ENCODE results near the gene RNF183.

The RNF183 gene, protein sequence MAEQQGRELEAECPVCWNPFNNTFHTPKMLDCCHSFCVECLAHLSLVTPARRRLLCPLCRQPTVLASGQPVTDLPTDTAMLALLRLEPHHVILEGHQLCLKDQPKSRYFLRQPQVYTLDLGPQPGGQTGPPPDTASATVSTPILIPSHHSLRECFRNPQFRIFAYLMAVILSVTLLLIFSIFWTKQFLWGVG

GRCh38 chr9:113302792-113303418 lies at the start of gene RNF183:
RNF183 (minus strand) TSS chr9:113303376; CDS start chr9:113298184, 5,192 bp downstream.
- no peak for DNase-seq

DNA sequence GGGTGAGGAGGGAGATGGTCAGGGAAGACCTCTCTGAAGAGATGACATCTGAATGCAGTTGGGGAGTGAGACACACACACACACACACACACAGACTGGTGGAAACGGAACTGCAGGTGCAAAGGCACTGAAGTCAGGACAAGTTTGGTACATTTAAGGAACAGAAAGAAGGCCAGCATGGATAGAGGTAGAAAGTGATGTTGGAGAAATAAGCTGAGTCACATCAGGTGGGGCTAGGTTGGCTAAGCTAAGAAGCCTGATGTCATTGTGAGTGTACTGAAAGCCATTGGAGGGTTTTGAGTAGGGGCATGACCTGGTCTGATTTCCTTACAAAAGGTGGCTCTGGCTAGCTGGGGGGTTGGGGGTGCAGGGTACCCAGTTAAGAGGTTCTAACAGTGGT lies 49.2 kb upstream of the RNF183 start:
- DNase-seq: no peak

- DNase-seq: no peak
Observed at GRCh38 chr9:113352006-113352405, 48.8 kb upstream of the RNF183 start.

GRCh38 chr9:113350937-113351336 lies 47.8 kb upstream of the RNF183 start:
- peak; percentile 34 to 48 for DNase-seq

DNA sequence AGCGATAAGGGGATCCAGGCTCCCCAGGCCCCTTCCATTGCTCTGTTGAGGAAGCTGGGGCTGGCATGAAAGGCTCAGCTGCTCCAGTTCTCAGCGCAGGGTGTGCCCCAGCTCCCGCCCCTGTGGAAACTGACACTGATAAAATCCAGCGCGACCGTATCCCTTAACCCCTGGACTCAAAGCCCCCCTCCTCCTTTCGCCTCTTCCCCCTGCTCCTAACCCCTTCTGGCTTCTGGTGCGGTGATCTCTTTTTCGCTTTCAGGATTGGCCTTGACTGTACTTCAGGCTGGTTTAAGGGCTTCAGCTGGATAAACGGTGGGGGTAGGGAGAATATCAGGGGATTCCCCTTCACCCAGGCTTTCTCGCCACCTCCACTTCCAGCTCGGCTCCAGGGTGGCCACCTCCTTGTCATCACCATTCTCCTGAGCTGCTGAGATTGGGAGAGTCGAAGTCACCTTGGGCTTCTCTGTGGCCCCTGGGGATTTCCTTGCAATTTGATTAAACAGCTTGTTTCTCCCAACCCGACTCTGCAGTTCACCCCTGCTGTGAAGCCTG lies 47.0 kb upstream of the RNF183 start:
- no peak for DNase-seq

DNA sequence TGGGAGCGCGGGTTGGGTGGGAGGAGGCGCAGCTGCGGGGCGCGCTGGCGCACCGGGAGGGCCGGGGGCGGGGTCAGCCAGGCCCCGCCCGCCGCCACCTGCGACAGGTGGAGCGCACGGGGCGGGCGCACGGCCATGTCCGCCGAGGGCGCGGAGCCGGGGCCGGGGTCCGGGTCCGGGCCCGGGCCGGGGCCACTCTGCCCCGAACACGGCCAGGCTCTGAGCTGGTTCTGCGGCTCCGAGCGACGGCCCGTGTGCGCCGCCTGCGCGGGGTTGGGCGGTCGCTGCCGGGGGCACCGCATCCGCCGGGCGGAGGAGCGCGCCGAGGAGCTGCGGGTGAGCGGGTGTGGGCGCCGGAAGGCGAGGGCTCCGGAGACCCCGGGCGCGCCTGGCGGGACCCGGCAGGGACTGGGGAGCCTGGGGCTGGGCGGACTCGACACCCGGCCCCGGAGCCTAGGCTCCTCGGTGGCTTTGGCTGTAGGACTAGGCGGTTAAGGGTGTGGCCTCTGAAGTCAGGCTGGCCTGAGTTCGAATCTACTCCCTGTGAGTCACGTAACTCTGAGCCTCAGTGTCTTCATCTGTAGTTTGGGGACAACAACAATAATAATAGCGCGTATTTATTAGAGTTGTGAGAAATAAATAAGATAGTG lies 46.4 kb upstream of the RNF183 start, which contains the start of gene BSPRY:
BSPRY (plus strand) TSS at position 97 of the 650 bp plus-strand sequence; CDS start at position 136, 39 bp downstream.
- no peak for DNase-seq

DNA sequence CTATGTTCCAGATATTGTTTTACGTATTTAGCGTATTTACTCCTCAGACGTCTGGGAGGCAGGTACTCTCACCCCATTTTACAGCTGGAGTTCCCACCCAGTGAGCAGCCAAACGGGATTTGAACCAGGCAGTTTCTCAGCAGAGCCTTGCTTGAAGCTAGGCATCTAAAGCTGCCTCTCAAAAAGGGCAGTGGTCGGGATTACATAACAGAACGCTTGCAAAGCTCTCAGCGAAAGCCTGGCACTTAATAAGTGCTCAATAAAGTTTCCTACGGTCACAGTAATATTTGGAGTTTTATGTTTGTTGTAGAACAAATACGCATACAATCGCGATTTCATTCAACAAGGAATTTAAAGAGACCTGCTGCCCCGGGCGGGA lies 45.9 kb upstream of the RNF183 start:
- DNase-seq: no peak

GRCh38 chr9:113348437-113348836 lies 45.3 kb upstream of the RNF183 start:
- peak in 1 of 2 donors; percentile 37 for DNase-seq

DNA sequence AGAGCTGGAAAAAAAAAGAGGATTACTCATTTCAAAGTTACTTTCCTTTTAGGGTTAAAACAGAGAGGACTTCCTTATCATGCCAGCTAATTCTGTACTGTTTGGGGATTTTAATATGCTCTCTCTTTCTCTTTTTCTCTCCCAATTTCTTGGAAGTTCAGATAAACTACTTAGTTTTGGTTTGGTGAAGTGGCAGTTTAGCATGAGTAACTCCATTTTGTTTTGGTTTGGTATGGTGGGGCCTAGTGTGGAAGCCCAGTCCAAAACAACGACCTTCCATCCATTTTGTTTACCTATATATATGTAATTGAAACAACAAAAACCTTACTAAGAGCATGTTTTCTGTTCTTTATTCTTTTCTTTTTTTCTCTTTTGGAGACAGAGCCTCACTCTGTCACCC lies 42.5 kb upstream of the RNF183 start:
- DNase-seq: no peak

- DNase-seq: no peak
Observed at GRCh38 chr9:113345190-113345589, 42.0 kb upstream of the RNF183 start.

DNA sequence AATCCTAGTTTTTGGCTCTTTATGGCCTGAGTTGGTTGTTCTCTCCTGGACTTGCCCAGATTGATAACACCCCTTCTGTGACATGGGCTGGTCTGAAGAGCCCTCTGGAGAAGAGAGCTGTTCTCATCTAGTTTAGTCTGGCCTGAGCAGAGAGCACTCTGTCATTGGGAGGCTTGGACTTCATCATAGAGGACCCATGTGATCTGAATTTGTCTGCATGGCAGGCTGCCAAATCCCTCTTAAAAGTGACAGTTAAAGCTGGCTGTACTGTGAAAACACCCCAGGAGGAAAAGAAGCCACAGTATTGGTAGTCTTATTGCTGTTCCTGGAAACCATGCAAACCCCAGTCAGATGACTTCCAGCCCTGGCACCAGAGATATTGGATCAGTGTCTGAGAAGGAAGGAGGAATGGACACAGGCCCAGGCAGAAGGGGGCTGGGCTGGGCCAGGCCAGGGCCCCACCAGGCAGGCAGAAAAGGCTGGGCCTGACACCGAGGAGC lies 40.6 kb upstream of the RNF183 start:
- DNase-seq: peak in 1 of 2 donors; percentile 31

- no peak for DNase-seq
Observed at GRCh38 chr9:113341712-113342410, 38.7 kb upstream of the RNF183 start.

DNA sequence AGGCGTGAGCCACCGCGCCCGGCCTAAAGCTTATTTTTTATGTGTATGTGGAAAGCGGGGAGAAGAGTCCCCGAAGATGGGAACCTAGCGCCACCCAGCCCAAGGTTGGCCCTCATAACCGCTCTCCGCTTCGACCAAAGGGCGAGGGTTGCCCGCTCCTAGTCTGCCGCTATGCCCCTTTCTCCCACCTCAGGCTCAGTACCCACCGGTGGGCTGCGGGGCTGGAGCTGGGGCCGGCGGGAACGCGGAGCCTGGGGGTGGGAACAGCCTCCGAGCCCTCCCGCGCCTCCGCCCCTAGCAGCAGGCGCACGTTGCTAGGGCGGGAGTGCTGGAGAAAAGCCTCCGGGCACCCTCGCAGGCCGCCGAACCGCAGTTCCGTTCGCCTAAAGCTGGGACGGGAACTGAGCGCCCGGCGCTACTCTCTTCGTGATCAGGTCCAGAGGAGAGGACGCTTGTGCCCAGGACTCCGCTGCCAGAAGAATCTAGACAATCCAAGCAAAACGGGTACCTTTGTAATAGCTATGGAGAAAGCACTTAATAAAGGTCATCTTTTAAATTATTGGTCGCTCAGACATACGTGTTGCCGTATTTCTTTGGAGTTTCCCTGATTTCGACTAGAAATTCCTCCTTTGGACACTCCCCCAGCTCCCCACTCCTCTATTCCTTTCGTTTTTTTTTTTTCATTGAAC lies 37.0 kb upstream of the RNF183 start, which contains the start of gene WDR31:
WDR31 (minus strand) TSS at position 265 of the 689 bp plus-strand sequence. CDS start 8,253 bp downstream, outside the sequence.
- DNase-seq: peak; percentile 74 to 88

- no peak for DNase-seq
Observed at GRCh38 chr9:113337714-113338113, 34.5 kb upstream of the RNF183 start.

DNA sequence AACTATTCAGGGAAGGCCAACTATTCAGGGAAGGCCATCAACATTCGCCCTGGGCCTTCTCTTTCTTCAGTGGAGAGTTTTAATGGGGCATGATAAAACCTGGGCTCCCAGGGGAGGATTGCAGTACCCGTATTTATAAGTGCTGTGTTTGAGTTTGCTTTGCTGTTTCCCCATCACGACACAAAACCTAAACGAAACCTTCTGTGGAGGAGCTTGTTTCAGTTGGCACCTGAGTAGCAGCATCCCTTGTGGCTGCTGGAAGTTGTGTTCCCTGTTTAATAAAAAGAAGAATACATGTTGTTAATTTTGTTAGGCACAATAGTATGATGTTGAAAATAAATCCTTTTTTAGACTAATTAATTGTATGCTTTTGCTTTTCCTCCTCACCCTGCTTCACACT lies 28.6 kb upstream of the RNF183 start:
- DNase-seq: no peak

DNA sequence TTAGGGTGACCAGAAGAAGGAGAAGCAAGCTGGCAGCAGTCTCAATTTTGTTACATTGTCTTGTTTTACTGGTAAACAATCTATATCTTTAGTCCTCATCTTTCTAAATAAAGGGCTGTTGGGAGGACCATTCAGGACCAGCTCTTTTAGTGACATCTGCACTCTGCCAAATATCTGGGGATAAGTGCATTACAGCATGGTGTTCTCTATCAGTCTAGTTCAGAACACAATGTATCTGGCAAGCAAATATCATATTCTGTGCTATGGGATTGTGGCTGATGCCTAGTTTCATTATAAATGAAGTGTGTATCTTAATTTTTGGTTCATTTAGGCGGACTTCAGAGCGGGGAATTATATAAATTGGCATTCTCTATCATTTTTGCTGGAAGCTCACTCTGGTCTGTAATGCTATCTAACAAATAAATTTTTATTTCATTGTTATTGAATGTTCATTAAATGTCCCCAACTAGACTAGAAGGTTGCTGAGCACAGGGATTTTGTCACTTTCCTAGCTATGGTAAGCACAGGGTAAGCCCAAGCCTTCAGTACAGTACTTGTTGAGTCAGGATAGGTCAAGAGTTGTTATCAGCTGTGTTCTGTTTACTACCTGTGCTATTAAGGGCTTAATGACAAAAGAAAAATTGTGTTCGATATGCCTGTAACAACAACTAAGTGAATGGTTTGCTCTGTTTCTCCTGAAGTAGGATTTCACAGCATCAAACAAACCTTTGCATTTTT lies 25.0 kb upstream of the RNF183 start:
- DNase-seq: no peak

DNA sequence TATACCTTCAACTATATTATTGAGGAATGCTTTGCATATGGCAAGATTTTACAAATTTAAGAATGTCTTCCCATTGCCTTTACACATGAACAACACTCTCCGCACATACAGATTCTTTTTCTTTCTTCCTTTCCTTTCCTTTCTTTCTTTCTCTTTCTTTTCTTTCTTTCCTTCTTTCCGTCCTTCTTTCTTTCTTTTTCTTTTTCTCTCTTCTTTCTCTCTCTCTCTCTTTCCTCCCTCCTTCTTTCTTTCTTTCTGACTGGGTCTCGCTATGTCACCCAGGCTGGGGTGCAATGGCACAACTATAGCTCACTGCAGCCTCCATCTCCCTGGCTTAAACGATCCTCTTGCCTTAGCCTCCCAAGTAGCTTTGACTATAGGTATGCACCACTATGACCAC lies 23.1 kb upstream of the RNF183 start:
- no peak for DNase-seq

- no peak for DNase-seq
Observed at GRCh38 chr9:113322671-113323070, 19.5 kb upstream of the RNF183 start.

DNA sequence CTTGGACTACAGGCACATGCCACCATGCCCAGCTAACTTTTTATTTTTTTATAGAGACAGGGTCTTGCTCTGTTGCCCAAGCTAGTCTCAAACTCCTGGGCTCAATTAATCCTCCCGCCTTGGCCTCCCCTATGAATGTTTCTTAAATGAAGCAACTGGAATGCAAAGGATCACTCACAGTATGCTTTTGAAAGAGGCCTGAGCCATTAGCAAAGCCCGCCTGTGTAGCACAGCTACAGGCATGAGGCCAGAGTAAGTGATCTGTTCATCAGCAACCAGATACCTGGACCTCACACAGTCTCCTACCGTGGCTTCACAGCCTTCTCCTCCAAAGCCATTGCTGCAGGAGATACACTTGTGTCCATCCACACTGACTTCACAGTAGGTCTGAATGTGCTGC lies 16.9 kb upstream of the RNF183 start:
- no peak for DNase-seq

DNA sequence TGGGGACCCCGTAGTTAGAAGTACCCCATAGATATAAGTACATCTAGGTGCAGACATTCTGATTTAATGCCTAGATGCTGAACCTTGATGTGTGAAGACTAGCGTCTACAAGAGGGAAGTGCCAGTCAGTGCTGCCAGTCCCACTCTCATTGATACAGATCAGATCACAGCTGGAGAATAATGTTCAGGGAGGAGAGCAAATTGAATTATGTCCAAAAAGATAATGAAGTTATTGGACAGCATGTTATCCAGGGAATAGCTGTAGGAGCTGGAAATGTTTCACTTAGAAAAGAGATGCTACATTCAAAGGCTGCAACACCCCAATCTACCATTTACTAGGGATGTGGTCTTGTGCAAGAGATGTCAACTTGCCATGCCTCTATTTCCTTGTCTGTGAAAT lies 15.9 kb upstream of the RNF183 start:
- no peak for DNase-seq

- no peak for DNase-seq
Observed at GRCh38 chr9:113317777-113318176, 14.6 kb upstream of the RNF183 start.

DNA sequence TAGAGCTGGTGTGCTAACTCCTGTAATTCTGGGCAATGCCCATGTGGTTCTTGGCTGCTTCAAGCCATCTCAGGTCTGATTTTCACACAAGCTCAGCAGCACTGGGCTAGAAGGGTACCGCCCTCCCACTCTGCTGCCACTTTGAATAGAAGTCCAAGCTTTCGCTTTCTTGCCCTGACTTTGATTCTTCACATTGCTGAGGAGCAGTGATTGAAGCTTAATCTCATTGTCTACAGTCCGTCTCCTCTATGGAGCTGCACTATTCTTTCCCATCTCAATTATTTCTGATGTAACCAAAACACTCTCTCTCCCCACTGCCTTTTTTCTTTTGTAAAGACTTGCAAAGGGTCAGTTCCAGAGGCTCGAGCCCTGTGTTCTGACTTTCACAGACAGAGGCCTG lies 12.9 kb upstream of the RNF183 start:
- no peak for DNase-seq

All from inflammatory macrophage treated with lipopolysaccharide for 1 hour (primary cell).